ENCODE measurements around the gene CMC1. TPM values are rescaled to one million over a fixed set of nuclear protein-coding genes. Genes with fewer than 3 reads are reported as not detected.

The CMC1 gene
- total RNA-seq, 1 donor from 2014 or later, result 8.9 TPM

GRCh38 chr3:28206479-28206878, 34.9 kb upstream of the CMC1 start:
- H3K27ac Mint-ChIP-seq (ENCODE audit: unreplicated experiment), result no peak overlapping the region
- H3K36me3 Mint-ChIP-seq (ENCODE audit: low read depth, unreplicated experiment), result no peaks in the 10 kb centered on the region
- H3K27me3 Mint-ChIP-seq (ENCODE audit: unreplicated experiment), result no peaks in the 10 kb centered on the region
- TF ChIP-seq CTCF (IDR thresholded peaks at IDR 0.05; ENCODE audit: unreplicated experiment), result no peak
- H3K4me1 Mint-ChIP-seq (ENCODE audit: unreplicated experiment), result peaks cover 3% of the 10 kb centered on the region
- DNase-seq (ENCODE audit: low spot score), result no peak
- H3K4me3 Mint-ChIP-seq (ENCODE audit: unreplicated experiment), result no peak overlapping the region
- no peaks in the 10 kb centered on the region for H3K9me3 Mint-ChIP-seq (ENCODE audit: unreplicated experiment)

GRCh38 chr3:28207000-28207733, 34.3 kb upstream of the CMC1 start:
- H3K27ac Mint-ChIP-seq (ENCODE audit: unreplicated experiment), result no peak overlapping the region
- H3K36me3 Mint-ChIP-seq (ENCODE audit: low read depth, unreplicated experiment), result no peaks in the 10 kb centered on the region
- no peaks in the 10 kb centered on the region for H3K9me3 Mint-ChIP-seq (ENCODE audit: unreplicated experiment)
- TF ChIP-seq CTCF (IDR thresholded peaks at IDR 0.05; ENCODE audit: unreplicated experiment), result no peak
- no peak for DNase-seq (ENCODE audit: low spot score)
- no peak overlapping the region for H3K4me3 Mint-ChIP-seq (ENCODE audit: unreplicated experiment)
- peaks cover 3% of the 10 kb centered on the region for H3K4me1 Mint-ChIP-seq (ENCODE audit: unreplicated experiment)
- H3K27me3 Mint-ChIP-seq (ENCODE audit: unreplicated experiment), result no peaks in the 10 kb centered on the region

GRCh38 chr3:28210968-28211713, 30.3 kb upstream of the CMC1 start:
- Mint-ChIP-seq H3K9me3 (ENCODE audit: unreplicated experiment) (no peaks in the 10 kb centered on the region), H3K27me3 (ENCODE audit: unreplicated experiment) (no peaks in the 10 kb centered on the region), H3K27ac (ENCODE audit: unreplicated experiment) (no peak overlapping the region), H3K36me3 (ENCODE audit: low read depth, unreplicated experiment) (no peaks in the 10 kb centered on the region), H3K4me3 (ENCODE audit: unreplicated experiment) (no peak overlapping the region), H3K4me1 (ENCODE audit: unreplicated experiment) (peaks cover 3% of the 10 kb centered on the region)
- no peak for DNase-seq (ENCODE audit: low spot score)
- TF ChIP-seq CTCF (IDR thresholded peaks at IDR 0.05; ENCODE audit: unreplicated experiment), result no peak

- DNase-seq (ENCODE audit: low spot score), result no peak
- peaks cover 3% of the 10 kb centered on the region for H3K4me1 Mint-ChIP-seq (ENCODE audit: unreplicated experiment)
- no peak for TF ChIP-seq CTCF (IDR thresholded peaks at IDR 0.05; ENCODE audit: unreplicated experiment)
- H3K27ac Mint-ChIP-seq (ENCODE audit: unreplicated experiment), result no peak overlapping the region
- no peak overlapping the region for H3K4me3 Mint-ChIP-seq (ENCODE audit: unreplicated experiment)
- no peaks in the 10 kb centered on the region for H3K9me3 Mint-ChIP-seq (ENCODE audit: unreplicated experiment)
- H3K27me3 Mint-ChIP-seq (ENCODE audit: unreplicated experiment), result no peaks in the 10 kb centered on the region
- no peaks in the 10 kb centered on the region for H3K36me3 Mint-ChIP-seq (ENCODE audit: low read depth, unreplicated experiment)
These were observed 28.7 kb upstream of the CMC1 start for GRCh38 chr3:28212681-28213080.

- no peak for TF ChIP-seq CTCF (IDR thresholded peaks at IDR 0.05; ENCODE audit: unreplicated experiment)
- H3K9me3 Mint-ChIP-seq (ENCODE audit: unreplicated experiment), result no peaks in the 10 kb centered on the region
- peaks cover 3% of the 10 kb centered on the region for H3K4me1 Mint-ChIP-seq (ENCODE audit: unreplicated experiment)
- H3K27ac Mint-ChIP-seq (ENCODE audit: unreplicated experiment), result no peak overlapping the region
- H3K27me3 Mint-ChIP-seq (ENCODE audit: unreplicated experiment), result peaks cover 2% of the 10 kb centered on the region
- DNase-seq (ENCODE audit: low spot score), result no peak
- H3K36me3 Mint-ChIP-seq (ENCODE audit: low read depth, unreplicated experiment), result no peaks in the 10 kb centered on the region
- no peak overlapping the region for H3K4me3 Mint-ChIP-seq (ENCODE audit: unreplicated experiment)
These were observed 26.0 kb upstream of the CMC1 start for GRCh38 chr3:28215407-28215806.
